WTC11 (cell line): Measurements from ENCODE around the gene TRIM42.

Experiments
- IRF2 ChIP-seq: sonication (generic); formaldehyde crosslinking; IDR thresholded peaks from 2 replicates; pipeline ENCODE4 v1.8.0; 2022; ENCODE audit warnings: low read depth, missing genetic modification reagents, borderline replicate concordance
- ZNF423 ChIP-seq: fragments of 250-450 bp; sonication (Bioruptor Pico); IDR thresholded peaks from 2 replicates; pipeline ENCODE4 v2.1.2; 2022; ENCODE audit warnings: mild to moderate bottlenecking, moderate library complexity
- TF ChIP-seq, protein P1 (sequence below): sonication (generic); formaldehyde crosslinking; IDR thresholded peaks from 2 replicates; pipeline ENCODE4 v1.8.1; 2023; ENCODE audit warnings: mild to moderate bottlenecking, moderate library complexity, missing genetic modification reagents

DNA sequence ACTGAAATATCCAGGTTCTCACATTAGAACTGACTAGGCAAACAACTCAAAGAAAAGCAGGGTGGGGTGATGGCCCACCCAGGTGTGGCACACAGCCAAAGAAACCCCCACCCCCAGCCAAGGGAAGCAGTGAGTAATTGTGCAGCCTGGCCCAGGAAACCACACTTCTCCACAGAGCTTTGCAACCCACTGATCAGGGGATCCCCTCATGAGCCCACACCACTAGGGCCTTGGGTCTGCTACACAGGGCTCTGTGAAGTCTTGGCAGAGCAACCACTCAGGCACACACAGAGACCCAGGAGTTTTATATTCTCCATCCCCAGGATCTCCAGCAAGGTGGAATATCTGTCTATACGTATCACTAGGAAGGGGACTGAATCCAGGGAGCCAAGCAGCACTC, 22.2 kb upstream of the TRIM42 start:
- TF ChIP-seq IRF2 (CRISPR knock-in tag) (no peak), ZNF423 (no peak)
- TF ChIP-seq, protein P1, sequence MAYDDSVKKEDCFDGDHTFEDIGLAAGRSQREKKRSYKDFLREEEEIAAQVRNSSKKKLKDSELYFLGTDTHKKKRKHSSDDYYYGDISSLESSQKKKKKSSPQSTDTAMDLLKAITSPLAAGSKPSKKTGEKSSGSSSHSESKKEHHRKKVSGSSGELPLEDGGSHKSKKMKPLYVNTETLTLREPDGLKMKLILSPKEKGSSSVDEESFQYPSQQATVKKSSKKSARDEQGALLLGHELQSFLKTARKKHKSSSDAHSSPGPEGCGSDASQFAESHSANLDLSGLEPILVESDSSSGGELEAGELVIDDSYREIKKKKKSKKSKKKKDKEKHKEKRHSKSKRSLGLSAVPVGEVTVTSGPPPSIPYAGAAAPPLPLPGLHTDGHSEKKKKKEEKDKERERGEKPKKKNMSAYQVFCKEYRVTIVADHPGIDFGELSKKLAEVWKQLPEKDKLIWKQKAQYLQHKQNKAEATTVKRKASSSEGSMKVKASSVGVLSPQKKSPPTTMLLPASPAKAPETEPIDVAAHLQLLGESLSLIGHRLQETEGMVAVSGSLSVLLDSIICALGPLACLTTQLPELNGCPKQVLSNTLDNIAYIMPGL (CRISPR knock-in tag): no peak
